ENCODE data around the gene RICTOR. TPM values are rescaled to one million over a fixed set of nuclear protein-coding genes. Genes with fewer than 3 reads are reported as not detected.
A peak's percentile ranks its signal among the peaks of the same experiment; 100 is the strongest.

Gene RICTOR
- total and polyA plus RNA-seq, 12 donors: 3.1 to 88.3 (median 45.5) TPM

- DNase-seq (no peak), ATAC-seq (no peak)
- H3K27me3 ChIP-seq: no peaks in the 10 kb centered on the region
- peaks cover 2 to 69% (median 41%) of the 10 kb centered on the region in 9 donors for H3K4me1 ChIP-seq
- H3K4me3 ChIP-seq: no peak overlapping the region
- peaks cover 0 to 35% (median 0%) of the 10 kb centered on the region in 9 donors for H3K36me3 ChIP-seq
- no peak for TF ChIP-seq CTCF (IDR thresholded peaks at IDR 0.05)
- H3K9me3 ChIP-seq: peaks cover 0 to 3% (median 0%) of the 10 kb centered on the region in 11 donors
- peak overlapping the region in 5 of 10 donors; percentile 6 to 90 (median 82) for H3K27ac ChIP-seq
- intact Hi-C loops (cut with DNase I): loop anchor here in 2 of 10 donors (5.0 kb wide), 2 partner anchors 50 to 55 kb away; partner anchors contain the start of gene RICTOR (in 1 of the 2)
- WGBS, 2 donors: 95 to 97% methylated on average over 2 of the region's 2 CpGs
These were observed 56.7 kb downstream of the RICTOR start for GRCh38 chr5:39017504-39017903.

DNA sequence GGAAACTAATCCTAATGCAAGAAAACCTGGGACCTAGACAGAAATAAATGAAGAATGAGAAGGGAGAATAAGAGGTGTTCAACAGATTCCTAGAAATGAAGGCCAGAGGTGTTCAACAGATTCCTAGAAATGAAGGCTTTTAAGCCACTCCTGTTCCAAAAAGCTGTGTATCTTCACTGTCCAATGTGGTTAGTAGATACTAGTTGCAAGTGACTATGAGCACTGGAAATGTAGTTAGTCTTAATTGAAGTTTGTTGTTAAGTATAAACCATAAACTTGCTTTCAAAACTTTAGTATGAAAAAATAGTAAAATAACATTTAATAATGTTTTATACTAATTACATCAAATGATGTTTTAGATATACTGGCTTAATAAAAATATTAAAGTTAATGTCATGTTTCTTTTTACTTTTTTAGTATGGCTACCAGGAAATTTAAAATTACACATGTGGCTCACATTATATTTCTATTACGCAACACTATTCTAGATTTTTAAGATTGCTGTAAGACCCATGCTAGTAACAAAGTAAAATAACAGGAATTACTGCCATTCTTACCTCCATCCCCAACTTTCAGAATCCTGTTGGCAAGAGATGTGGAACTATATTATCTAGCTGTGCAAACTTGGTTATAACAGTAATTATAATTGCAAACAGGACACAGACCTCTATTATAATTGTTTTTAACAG lies 57.5 kb downstream of the RICTOR start:
- Histone ChIP-seq H3K27ac (peak overlapping the region in 8 of 10 donors; percentile 42 to 90 (median 80)), H3K4me1 (peaks cover 2 to 61% (median 35%) of the 10 kb centered on the region in 9 donors), H3K27me3 (no peaks in the 10 kb centered on the region), H3K36me3 (peaks cover 0 to 43% (median 0%) of the 10 kb centered on the region in 9 donors), H3K4me3 (no peak overlapping the region), H3K9me3 (peaks cover 0 to 11% (median 0%) of the 10 kb centered on the region in 11 donors)
- DNase-seq: no peak
- no peak for TF ChIP-seq CTCF (IDR thresholded peaks at IDR 0.05)
- no peak for ATAC-seq
- WGBS, 2 donors: 96 to 99% methylated on average over 1 of the region's 1 CpG
- intact Hi-C loops (cut with DNase I): loop anchor here in 2 of 10 donors (5.0 kb wide), 2 partner anchors 51 to 56 kb away; partner anchors contain the start of gene RICTOR (in 1 of the 2)

- no peak for TF ChIP-seq CTCF (IDR thresholded peaks at IDR 0.05)
- peaks cover 2 to 54% (median 28%) of the 10 kb centered on the region in 9 donors for H3K4me1 ChIP-seq
- DNase-seq (no peak), ATAC-seq (peak; percentile 49 to 72 (median 66))
- H3K4me3 ChIP-seq: no peak overlapping the region
- 67 to 70% methylated on average over 4 of the region's 4 CpGs for WGBS, 2 donors
- peaks cover 0 to 51% (median 7%) of the 10 kb centered on the region in 9 donors for H3K36me3 ChIP-seq
- H3K27me3 ChIP-seq: no peaks in the 10 kb centered on the region
- H3K27ac ChIP-seq: peak overlapping the region; percentile 34 to 90 (median 76)
- peaks cover 0 to 19% (median 0%) of the 10 kb centered on the region in 11 donors for H3K9me3 ChIP-seq
- intact Hi-C loops (cut with DNase I): loop anchor here in 2 of 10 donors (5.0 kb wide), 2 partner anchors 51 to 56 kb away; partner anchors contain the start of gene RICTOR (in 1 of the 2)
These were observed 58.2 kb downstream of the RICTOR start for GRCh38 chr5:39015743-39016586.

- Histone ChIP-seq H3K27me3 (no peaks in the 10 kb centered on the region), H3K27ac (peak overlapping the region; percentile 34 to 90 (median 76)), H3K36me3 (peaks cover 0 to 46% (median 9%) of the 10 kb centered on the region in 9 donors), H3K4me3 (no peak overlapping the region), H3K9me3 (peaks cover 0 to 22% (median 0%) of the 10 kb centered on the region in 11 donors), H3K4me1 (peaks cover 2 to 50% (median 25%) of the 10 kb centered on the region in 9 donors)
- peak; percentile 83 to 95 (median 92) for ATAC-seq
- DNase-seq: peak in 1 of 2 donors; percentile 47
- TF ChIP-seq CTCF (IDR thresholded peaks at IDR 0.05): no peak
- intact Hi-C loops (cut with DNase I): loop anchor here in 1 of 10 donors (5.0 kb wide), 1 partner anchor 58 kb away; the partner anchor contains the start of gene RICTOR
- WGBS, 2 donors: 13 to 22% methylated on average over 2 of the region's 2 CpGs
These were observed 59.6 kb downstream of the RICTOR start for GRCh38 chr5:39014561-39014960.
